HepG2 (cell line): ENCODE data around the gene HLA-F. TPM values are rescaled to one million over a fixed set of nuclear protein-coding genes. Genes with fewer than 3 reads are reported as not detected.

ENCODE experiments used
- ATF1 ChIP-seq: IDR thresholded peaks from 2 replicates; pipeline ENCODE4 v1.6.1; 2016; ENCODE audit warnings: mild to moderate bottlenecking, control low read depth
- CTCF ChIP-seq: sonication (generic); formaldehyde crosslinking; IDR thresholded peaks from 2 replicates; pipeline ENCODE4 v1.5.0; 2020; ENCODE audit warnings: mild to moderate bottlenecking, missing genetic modification reagents, moderate library complexity
- FIP1L1 ChIP-seq: fragments of 200-400 bp; formaldehyde crosslinking; IDR thresholded peaks from 2 replicates; pipeline ENCODE4 v1.6.1; 2018; ENCODE audit warnings: low read depth, mild to moderate bottlenecking, low read length, moderate library complexity, borderline replicate concordance; ENCODE audit not compliant: insufficient read depth
- KLF16 ChIP-seq, 2 experiments: sonication (generic) in 1 of 2; formaldehyde crosslinking in 1 of 2; IDR thresholded peaks; 2 replicates each; pipeline versions ENCODE4 v1.6.1 to v1.8.0; 2016 to 2023; ENCODE audit warnings: missing genetic modification reagents in 2 of 2, missing compliant biosample characterization in 1 of 2
- NFYC ChIP-seq: IDR thresholded peaks from 2 replicates; pipeline ENCODE4 v1.6.1; 2016; ENCODE audit warnings: missing genetic modification reagents, missing compliant biosample characterization
- REPIN1 ChIP-seq: sonication (generic); formaldehyde crosslinking; IDR thresholded peaks from 2 replicates; pipeline ENCODE4 v1.8.0; 2022; ENCODE audit warnings: missing genetic modification reagents, low read depth, mild to moderate bottlenecking, borderline replicate concordance
- RXRB ChIP-seq: IDR thresholded peaks from 2 replicates; pipeline ENCODE4 v1.6.1; 2016; ENCODE audit warnings: borderline replicate concordance, missing genetic modification reagents, missing compliant biosample characterization
- SRSF1 ChIP-seq: fragments of 200-400 bp; formaldehyde crosslinking; optimal IDR thresholded peaks from 2 replicates; pipeline ENCODE3; 2017; ENCODE audit warnings: mild to moderate bottlenecking, low read depth, low read length, moderate library complexity
- YEATS2 ChIP-seq: sonication (generic); formaldehyde crosslinking; IDR thresholded peaks from 2 replicates; pipeline ENCODE4 v1.4.0; 2020; ENCODE audit warnings: missing genetic modification reagents, borderline replicate concordance
- ZBTB3 ChIP-seq: sonication (generic); formaldehyde crosslinking; IDR thresholded peaks from 2 replicates; pipeline ENCODE4 v1.4.0; 2020; ENCODE audit warnings: low read depth, mild to moderate bottlenecking, moderate library complexity, missing genetic modification reagents, borderline replicate concordance
- ZFY ChIP-seq: sonication (generic); formaldehyde crosslinking; IDR thresholded peaks from 2 replicates; pipeline ENCODE4 v1.4.0; 2020; ENCODE audit warnings: missing genetic modification reagents
- ZNF256 ChIP-seq: sonication (generic); formaldehyde crosslinking; conservative IDR thresholded peaks from 2 replicates; pipeline ENCODE4 v1.4.0; 2020; ENCODE audit warnings: missing genetic modification reagents
- ZNF263 ChIP-seq: sonication (generic); formaldehyde crosslinking; IDR thresholded peaks from 2 replicates; pipeline ENCODE4 v1.4.0; 2020; ENCODE audit warnings: missing genetic modification reagents
- ZNF547 ChIP-seq: sonication (generic); formaldehyde crosslinking; IDR thresholded peaks from 2 replicates; pipeline ENCODE4 v1.5.1; 2020; ENCODE audit warnings: mild to moderate bottlenecking, missing genetic modification reagents
- ZNF558 ChIP-seq: sonication (generic); formaldehyde crosslinking; IDR thresholded peaks from 2 replicates; pipeline ENCODE4 v1.9.0; 2022; ENCODE audit warnings: mild to moderate bottlenecking, missing genetic modification reagents, borderline replicate concordance
- ZNF761 ChIP-seq: sonication (generic); formaldehyde crosslinking; conservative IDR thresholded peaks from 2 replicates; pipeline ENCODE4 v1.4.0; 2020; ENCODE audit warnings: mild to moderate bottlenecking, missing genetic modification reagents
- ZNF782 ChIP-seq: sonication (generic); formaldehyde crosslinking; IDR thresholded peaks from 2 replicates; pipeline ENCODE4 v1.4.0; 2020; ENCODE audit warnings: missing genetic modification reagents, mild to moderate bottlenecking, borderline replicate concordance
- ZNF883 ChIP-seq: sonication (generic); formaldehyde crosslinking; IDR thresholded peaks from 2 replicates; pipeline ENCODE4 v1.5.1; 2020; ENCODE audit warnings: mild to moderate bottlenecking, missing genetic modification reagents; ENCODE audit errors: not compliant biosample characterization
- polyA plus RNA-seq, 8 experiments: library from polyadenylated mRNA; depleted of rRNA in 3 of 8; stranded (reverse) in 7 of 8; unstranded in 1 of 8; fragments of >200 nt; fragmentation: Illumina TruSeq in 4 of 8; extraction: Trizol in 4 of 8; gene quantifications; 2 replicates each; pipeline versions ENCODE4 v1.2.1 to v1.2.3, GENCODE V29; 2011 to 2016; ENCODE audit warnings: low read depth in 4 of 8, missing spikeins in 1 of 8, mixed read lengths in 1 of 8; ENCODE audit not compliant: insufficient read depth in 1 of 8
- total RNA-seq, 5 experiments: library from RNA; depleted of rRNA; stranded (reverse); fragments of >200 nt; fragmentation: Illumina TruSeq; extraction: Trizol; gene quantifications; 2 replicates each; pipeline ENCODE4 v1.2.3, GENCODE V29; 2016; ENCODE audit warnings: low read depth in 1 of 5
- TF ChIP-seq, protein P1 (sequence below): sonication (generic); formaldehyde crosslinking; IDR thresholded peaks from 2 replicates; pipeline ENCODE4 v1.8.0; 2022; ENCODE audit warnings: missing genetic modification reagents, mild to moderate bottlenecking, moderate library complexity, borderline replicate concordance
- TF ChIP-seq, protein P2 (sequence below): sonication (generic); formaldehyde crosslinking; conservative IDR thresholded peaks from 2 replicates; pipeline ENCODE4 v1.4.0; 2020; ENCODE audit warnings: mild to moderate bottlenecking, missing genetic modification reagents, moderate library complexity

HLA-F gene
- total and polyA plus RNA-seq, 2 of the 13 experiments (the other 11 are each of a cell fraction or from before 2014, with no cell fraction given): 6.0 to 6.1 TPM

GRCh38 chr6:29737707-29738630 is 14.7 kb downstream of the HLA-F start (continued):
- TF ChIP-seq ZNF761 (CRISPR knock-in tag) (no peak), ZNF547 (CRISPR knock-in tag) (no peak), ZNF782 (CRISPR knock-in tag) (no peak), YEATS2 (CRISPR knock-in tag) (0 out of 2 replicates have a peak, but pooled peaks have one; percentile 24), ZNF883 (CRISPR knock-in tag) (no peak), NFYC (CRISPR knock-in tag) (no peak), ATF1 (no peak), SRSF1 (no peak), FIP1L1 (no peak), RXRB (CRISPR knock-in tag) (peak; percentile 45; the same call in 1 of the 2 replicates), ZNF256 (CRISPR knock-in tag) (no peak), KLF16 (CRISPR knock-in tag; IDR thresholded peaks at IDR 0.05) (0 out of 4 replicates have a peak, but pooled peaks of 1 of the 2 experiments have one; percentile 35), ZNF558 (CRISPR knock-in tag) (no peak), ZFY (CRISPR knock-in tag) (no peak), CTCF (CRISPR knock-in tag) (peak; percentile 96), ZBTB3 (no peak), ZNF263 (CRISPR knock-in tag) (no peak), REPIN1 (no peak)
- TF ChIP-seq, protein P1, sequence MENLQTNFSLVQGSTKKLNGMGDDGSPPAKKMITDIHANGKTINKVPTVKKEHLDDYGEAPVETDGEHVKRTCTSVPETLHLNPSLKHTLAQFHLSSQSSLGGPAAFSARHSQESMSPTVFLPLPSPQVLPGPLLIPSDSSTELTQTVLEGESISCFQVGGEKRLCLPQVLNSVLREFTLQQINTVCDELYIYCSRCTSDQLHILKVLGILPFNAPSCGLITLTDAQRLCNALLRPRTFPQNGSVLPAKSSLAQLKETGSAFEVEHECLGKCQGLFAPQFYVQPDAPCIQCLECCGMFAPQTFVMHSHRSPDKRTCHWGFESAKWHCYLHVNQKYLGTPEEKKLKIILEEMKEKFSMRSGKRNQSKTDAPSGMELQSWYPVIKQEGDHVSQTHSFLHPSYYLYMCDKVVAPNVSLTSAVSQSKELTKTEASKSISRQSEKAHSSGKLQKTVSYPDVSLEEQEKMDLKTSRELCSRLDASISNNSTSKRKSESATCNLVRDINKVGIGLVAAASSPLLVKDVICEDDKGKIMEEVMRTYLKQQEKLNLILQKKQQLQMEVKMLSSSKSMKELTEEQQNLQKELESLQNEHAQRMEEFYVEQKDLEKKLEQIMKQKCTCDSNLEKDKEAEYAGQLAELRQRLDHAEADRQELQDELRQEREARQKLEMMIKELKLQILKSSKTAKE (CRISPR knock-in tag): no peak
- TF ChIP-seq, protein P2, sequence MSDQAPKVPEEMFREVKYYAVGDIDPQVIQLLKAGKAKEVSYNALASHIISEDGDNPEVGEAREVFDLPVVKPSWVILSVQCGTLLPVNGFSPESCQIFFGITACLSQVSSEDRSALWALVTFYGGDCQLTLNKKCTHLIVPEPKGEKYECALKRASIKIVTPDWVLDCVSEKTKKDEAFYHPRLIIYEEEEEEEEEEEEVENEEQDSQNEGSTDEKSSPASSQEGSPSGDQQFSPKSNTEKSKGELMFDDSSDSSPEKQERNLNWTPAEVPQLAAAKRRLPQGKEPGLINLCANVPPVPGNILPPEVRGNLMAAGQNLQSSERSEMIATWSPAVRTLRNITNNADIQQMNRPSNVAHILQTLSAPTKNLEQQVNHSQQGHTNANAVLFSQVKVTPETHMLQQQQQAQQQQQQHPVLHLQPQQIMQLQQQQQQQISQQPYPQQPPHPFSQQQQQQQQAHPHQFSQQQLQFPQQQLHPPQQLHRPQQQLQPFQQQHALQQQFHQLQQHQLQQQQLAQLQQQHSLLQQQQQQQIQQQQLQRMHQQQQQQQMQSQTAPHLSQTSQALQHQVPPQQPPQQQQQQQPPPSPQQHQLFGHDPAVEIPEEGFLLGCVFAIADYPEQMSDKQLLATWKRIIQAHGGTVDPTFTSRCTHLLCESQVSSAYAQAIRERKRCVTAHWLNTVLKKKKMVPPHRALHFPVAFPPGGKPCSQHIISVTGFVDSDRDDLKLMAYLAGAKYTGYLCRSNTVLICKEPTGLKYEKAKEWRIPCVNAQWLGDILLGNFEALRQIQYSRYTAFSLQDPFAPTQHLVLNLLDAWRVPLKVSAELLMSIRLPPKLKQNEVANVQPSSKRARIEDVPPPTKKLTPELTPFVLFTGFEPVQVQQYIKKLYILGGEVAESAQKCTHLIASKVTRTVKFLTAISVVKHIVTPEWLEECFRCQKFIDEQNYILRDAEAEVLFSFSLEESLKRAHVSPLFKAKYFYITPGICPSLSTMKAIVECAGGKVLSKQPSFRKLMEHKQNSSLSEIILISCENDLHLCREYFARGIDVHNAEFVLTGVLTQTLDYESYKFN (CRISPR knock-in tag): no peak
